GM19328 (cell line): Measurements from ENCODE around the gene UCN3.

ENCODE experiments used
- ATAC-seq: cut with Tn5 transposase; IDR thresholded peaks from one replicate; pipeline ENCODE4 v1.9.1; 2021; ENCODE audit warnings: mild to moderate bottlenecking, moderate library complexity; ENCODE audit not compliant: unreplicated experiment

The UCN3 gene, protein sequence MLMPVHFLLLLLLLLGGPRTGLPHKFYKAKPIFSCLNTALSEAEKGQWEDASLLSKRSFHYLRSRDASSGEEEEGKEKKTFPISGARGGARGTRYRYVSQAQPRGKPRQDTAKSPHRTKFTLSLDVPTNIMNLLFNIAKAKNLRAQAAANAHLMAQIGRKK

GRCh38 chr10:5364890-5365338 is at the start of gene UCN3:
TSS of gene UCN3 (plus strand) at chr10:5364966. CDS start at chr10:5373721, 8,755 bp downstream.
- no peak for ATAC-seq

GRCh38 chr10:5317547-5318107 is 47.1 kb upstream of the UCN3 start:
- no peak for ATAC-seq

- ATAC-seq, result no peak
These were observed 46.6 kb upstream of the UCN3 start for GRCh38 chr10:5318148-5318547.

GRCh38 chr10:5319863-5320262 is 44.9 kb upstream of the UCN3 start:
- ATAC-seq, result no peak

DNA sequence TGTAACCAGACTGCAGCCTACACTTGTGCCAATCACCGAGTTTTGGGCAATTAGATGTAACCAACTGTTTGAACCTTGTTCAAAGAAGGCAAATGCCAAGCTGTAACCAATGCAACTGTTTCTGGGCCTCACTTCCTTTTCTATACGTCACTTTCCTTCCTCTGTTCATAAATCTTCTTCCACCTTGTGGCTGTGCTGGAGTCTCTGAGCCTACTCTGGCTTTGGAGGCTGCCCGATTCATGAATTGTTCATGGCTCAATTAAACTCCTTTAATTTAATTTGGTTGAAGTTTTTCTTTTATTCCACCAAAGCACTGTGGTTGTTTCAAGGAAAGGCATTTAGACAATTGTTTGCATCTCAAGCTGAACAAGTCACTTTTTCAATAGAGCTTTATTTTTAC is 43.5 kb upstream of the UCN3 start:
- no peak for ATAC-seq

DNA sequence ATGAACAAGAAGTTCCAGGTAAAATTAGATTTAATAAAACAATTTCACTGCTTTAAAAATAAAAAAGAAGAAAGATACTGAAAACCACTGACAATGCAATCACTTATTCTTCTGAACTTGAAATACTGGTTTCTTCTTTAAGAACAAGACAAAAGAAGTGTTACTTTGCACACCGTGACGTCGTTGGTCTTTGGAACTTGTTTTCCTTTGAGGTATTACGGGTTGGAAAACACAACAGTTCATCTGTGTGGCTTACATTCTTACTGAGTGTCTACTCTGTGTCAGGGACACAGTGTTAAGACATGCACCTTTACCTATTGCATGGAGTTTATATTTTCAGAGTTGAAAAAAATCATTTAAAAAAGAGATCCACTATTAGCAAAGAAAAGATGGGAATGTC is 41.3 kb upstream of the UCN3 start:
- no peak for ATAC-seq

GRCh38 chr10:5325076-5325475 is 39.7 kb upstream of the UCN3 start:
- no peak for ATAC-seq

DNA sequence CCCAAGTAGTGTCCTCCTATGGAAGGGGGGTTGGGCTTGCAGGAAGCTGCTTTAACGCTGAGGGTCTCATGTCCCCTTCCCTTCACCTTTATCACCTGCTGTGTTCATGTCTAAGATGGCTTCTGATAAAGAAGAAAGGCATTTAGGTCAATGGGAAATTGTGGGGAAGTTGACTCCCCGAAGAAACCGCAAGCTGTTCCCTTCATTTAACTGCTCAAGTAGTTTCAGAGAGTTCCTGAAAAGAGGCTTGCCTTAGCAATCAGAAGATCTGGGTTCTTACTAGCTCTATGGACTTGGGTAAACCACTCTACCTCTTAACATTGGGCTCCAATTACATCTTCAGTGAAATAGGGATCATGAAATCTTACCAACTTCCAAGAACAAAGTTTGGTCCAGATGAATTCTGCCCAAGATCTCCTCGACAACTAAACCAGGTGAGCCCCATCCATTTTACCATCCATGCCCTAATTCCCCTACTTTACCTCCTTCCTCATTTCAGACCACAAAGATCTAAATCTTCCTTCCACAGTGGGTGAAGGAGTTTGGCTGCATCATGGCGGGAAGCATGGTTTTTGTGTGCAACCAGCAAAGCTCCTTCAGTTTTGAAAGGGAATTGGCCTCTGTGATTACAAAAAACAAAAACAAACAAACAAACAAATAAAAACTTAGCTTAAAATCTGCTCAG is 30.4 kb upstream of the UCN3 start:
- no peak for ATAC-seq

- ATAC-seq, result no peak
These were observed 26.8 kb upstream of the UCN3 start for GRCh38 chr10:5338010-5338409.

- ATAC-seq, result no peak
These were observed 21.7 kb upstream of the UCN3 start for GRCh38 chr10:5343092-5343491.

GRCh38 chr10:5343561-5343960 is 21.2 kb upstream of the UCN3 start:
- no peak for ATAC-seq

DNA sequence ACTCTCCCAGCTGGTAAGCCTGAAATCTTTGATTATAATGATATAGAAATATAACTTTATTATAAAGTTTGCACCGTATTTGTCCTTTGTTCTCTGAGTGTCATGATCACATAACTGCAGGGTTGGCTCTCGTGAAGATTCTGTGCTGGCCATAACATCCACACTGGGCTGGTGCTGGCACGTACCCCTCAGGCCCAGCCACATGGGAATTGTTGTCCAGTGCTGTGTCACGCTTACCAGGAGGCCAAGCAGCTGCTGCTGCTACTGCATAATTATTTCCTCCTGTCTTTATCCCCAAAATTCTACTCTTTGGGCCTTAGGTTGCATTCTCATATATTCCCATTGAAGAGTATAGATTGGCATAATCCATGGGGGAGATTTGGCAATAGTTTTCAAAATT is 20.8 kb upstream of the UCN3 start:
- ATAC-seq, result no peak

GRCh38 chr10:5344746-5345145 is 20.0 kb upstream of the UCN3 start:
- ATAC-seq, result no peak

DNA sequence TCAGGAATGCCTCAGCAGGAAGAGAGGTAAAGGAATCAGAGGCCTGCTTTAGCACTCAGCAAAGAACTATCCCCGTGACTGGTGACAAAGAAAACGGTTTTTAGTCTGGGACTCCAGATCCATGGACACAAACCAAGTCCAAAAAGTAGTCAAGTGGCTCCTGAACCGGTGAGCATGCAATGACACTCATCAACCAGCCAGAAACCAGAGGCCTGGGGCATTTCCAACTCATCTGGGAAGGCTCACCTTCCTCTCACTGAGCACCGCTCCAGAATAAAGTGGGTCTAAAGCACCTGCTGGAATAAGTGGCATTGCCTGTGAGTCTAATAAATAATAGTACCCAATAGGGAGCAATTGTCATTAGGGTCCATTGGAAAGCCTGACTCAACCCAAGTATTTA is 17.9 kb upstream of the UCN3 start:
- ATAC-seq, result no peak

DNA sequence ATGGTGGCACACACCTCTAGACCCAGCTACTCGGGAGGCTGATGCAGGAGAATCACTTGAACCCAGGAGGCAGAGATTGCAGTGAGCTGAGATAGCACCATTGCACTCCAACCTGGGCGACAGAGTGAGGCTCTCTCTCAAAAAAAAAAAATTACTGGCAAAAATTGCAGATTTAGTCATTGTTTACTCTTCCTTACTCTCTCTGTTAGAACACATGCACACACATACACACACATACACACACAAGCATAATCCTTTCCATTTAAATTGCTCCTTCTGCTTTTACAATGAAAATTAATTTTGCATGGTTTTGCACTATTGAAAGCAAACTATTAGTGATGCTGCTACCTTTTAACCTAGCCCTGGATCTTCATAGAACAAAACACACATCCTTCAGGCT is 15.4 kb upstream of the UCN3 start:
- no peak for ATAC-seq

- no peak for ATAC-seq
These were observed 10.7 kb upstream of the UCN3 start for GRCh38 chr10:5354068-5354467.

DNA sequence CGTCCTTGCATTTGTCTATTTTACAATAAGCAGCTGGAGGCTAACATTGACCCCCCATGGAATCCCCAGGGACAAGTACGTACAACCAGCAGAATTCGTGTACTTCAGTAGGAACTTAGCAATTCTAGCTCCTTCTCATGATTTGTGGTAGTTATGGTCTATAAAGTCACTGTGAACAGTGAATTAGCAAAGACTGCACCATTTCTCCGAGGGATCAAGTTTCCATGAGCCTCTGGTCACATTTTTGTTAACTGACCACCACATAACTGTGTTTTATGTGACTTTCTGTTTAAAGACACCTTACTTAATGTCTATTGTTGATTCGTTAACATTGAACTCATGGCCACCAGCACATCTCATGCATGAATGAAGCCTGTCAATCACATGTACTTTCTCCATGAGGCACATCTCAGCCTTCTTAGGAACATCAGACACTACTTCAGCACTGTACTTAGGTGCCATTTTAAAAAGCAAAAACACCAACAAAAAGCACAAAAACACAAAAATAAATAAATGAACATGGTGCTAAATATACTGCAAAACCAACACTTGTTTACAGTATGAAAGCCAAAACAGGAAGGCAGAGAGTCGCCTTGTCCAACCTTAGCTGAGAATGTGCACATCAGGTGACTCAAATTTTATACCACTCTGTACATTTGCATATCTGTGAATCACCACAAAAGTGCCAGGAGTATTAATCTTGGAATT is 9.0 kb upstream of the UCN3 start:
- ATAC-seq, result no peak

DNA sequence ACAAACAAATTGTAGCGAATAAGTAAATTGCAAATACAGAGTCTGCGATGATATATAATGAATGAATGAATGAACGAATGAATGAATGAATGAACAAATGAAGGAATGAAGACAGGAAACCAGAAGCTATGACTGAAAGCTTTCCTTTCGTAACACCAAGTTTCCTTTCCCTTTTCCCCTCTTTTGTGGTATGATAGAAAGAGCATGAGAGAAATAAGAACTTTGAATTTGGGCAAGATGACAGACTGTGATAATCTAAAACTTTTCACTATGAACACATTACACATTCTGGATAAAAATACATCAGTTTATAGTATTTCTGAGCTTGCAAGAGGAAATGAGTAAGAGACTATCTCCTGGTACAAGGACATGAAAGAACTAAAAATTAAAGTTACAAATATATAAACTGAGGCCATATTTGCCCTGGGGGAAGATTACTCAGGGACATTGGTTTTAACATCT is 8.4 kb upstream of the UCN3 start:
- no peak for ATAC-seq

- ATAC-seq, result no peak
These were observed 4.3 kb upstream of the UCN3 start for GRCh38 chr10:5360318-5360915.

DNA sequence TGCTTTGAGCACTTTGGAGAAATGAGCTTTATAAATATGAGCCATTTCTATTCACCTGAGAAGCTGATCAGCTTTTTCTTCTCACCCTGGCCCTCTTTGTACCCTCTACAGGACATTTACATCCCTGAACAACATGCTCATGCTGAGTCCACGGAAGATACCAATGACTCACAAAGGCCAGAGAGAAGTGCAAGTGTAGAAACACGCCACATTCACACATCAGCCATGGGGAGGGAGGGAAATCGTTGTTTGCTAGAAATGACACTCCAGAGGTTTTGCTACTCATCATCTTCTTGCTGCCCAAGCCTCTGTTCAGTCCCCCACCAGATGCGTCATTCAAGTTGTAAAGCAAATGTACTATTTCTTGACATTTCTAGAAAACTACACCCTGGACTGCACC is 2.8 kb upstream of the UCN3 start:
- no peak for ATAC-seq

DNA sequence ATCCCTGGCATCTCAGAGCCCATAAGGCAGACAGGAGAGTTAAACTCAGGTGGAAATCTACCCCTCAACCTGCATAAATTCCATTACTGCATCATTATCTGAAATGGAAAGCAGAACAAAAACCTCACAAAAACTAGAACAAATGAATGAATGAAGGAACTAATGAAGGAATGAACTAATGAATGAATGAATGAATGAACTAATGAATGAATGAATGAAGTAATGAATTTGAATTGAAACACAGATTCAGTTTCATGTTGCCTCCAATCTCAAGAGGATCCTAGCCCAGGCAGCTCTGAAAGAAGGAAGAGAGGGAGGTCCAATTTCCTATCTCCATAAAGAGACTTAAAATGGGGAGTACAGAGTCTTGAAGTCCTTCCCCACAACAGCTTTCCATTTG is 1.9 kb upstream of the UCN3 start:
- ATAC-seq, result no peak
